Measurements from ENCODE around the gene DCAF8L2. TPM values are rescaled to one million over a fixed set of nuclear protein-coding genes. Genes with fewer than 3 reads are reported as not detected.
"Not testable (repeated sequence)": the region's sequence is repeated elsewhere in the genome, so short reads cannot be mapped to it uniquely, and the experiment has no call there.

The DCAF8L2 gene
- total RNA-seq, 1 experiment from 2014 or later, result 7.7 TPM

DNA sequence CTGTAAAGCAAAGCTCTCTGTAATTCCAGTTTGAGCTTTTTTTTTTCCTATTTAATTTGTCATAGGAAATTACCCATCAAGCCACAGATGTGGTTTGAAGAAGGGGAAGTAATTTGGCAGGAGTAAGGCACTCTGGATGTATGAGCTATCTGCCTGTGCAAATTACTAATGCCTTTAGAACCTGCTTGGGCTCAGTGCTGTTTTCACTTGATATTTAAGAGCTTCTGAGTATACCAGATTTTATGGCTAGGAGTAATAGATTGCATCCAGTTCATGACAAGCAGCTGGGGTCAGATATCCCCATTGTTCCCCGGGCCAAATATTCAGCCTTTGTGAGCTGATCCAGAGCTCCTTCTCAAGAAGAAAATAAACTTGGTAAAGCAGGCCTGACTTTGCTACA lies 89.1 kb downstream of the DCAF8L2 start:
- Histone ChIP-seq H3K9me3 (ENCODE audit: insufficient read depth, low read depth) (no peaks in the 10 kb centered on the region), H3K27ac (no peak overlapping the region), H3K4me2 (no peak overlapping the region), H3K27me3 (ENCODE audit: insufficient read depth, low read depth) (no peaks in the 10 kb centered on the region), H2AFZ (no peak overlapping the region), H3K79me2 (ENCODE audit: low read depth) (no peaks in the 10 kb centered on the region), H4K20me1 (ENCODE audit: insufficient read depth) (no peaks in the 10 kb centered on the region), H3K4me1 (replicated peaks; ENCODE audit: insufficient read depth) (no peaks in the 10 kb centered on the region), H3F3A (ENCODE audit: insufficient read depth, low read depth) (no peaks in the 10 kb centered on the region), H3K9me2 (ENCODE audit: insufficient read depth) (no peaks in the 10 kb centered on the region), H3K36me3 (ENCODE audit: low read depth) (no peaks in the 10 kb centered on the region), H3K4me3 (no peak overlapping the region)
- TF ChIP-seq EZH2 (IDR thresholded peaks at IDR 0.05; ENCODE audit: low read depth) (no peak), CTCF (conservative IDR thresholded peaks at IDR 0.05) (no peak)
- ChIA-PET CTCF (no interaction called here), POLR2A (ENCODE audit: unreplicated experiment) (no interaction called here)
- intact Hi-C loops (cut with micrococcal nuclease; ENCODE audit: unreplicated experiment), result no loop called here
- no peak for DNase-seq
- BruUV-seq (replicated peaks), result no TSS peak

- Histone ChIP-seq H3K9me2 (ENCODE audit: insufficient read depth) (no peaks in the 10 kb centered on the region), H3K9me3 (ENCODE audit: insufficient read depth, low read depth) (no peaks in the 10 kb centered on the region), H4K20me1 (ENCODE audit: insufficient read depth) (no peaks in the 10 kb centered on the region), H3K79me2 (ENCODE audit: low read depth) (no peaks in the 10 kb centered on the region), H3F3A (ENCODE audit: insufficient read depth, low read depth) (no peaks in the 10 kb centered on the region), H3K4me1 (replicated peaks; ENCODE audit: insufficient read depth) (no peaks in the 10 kb centered on the region), H3K27ac (no peak overlapping the region), H3K27me3 (ENCODE audit: insufficient read depth, low read depth) (no peaks in the 10 kb centered on the region), H3K4me2 (no peak overlapping the region), H3K36me3 (ENCODE audit: low read depth) (no peaks in the 10 kb centered on the region), H2AFZ (no peak overlapping the region), H3K4me3 (no peak overlapping the region)
- ChIA-PET CTCF (no interaction called here), POLR2A (ENCODE audit: unreplicated experiment) (no interaction called here)
- no peak for DNase-seq
- no TSS peak for BruUV-seq (replicated peaks)
- TF ChIP-seq CTCF (conservative IDR thresholded peaks at IDR 0.05) (no peak), EZH2 (IDR thresholded peaks at IDR 0.05; ENCODE audit: low read depth) (no peak)
- intact Hi-C loops (cut with micrococcal nuclease; ENCODE audit: unreplicated experiment), result no loop called here
Observed at GRCh38 chrX:27680726-27681125, 90.6 kb downstream of the DCAF8L2 start.

- POLR2A ChIA-PET (ENCODE audit: unreplicated experiment); CTCF ChIA-PET; BruUV-seq (replicated peaks); intact Hi-C loops (cut with micrococcal nuclease; ENCODE audit: unreplicated experiment); H3F3A ChIP-seq (ENCODE audit: insufficient read depth, low read depth); H3K27ac ChIP-seq; H3K79me2 ChIP-seq (ENCODE audit: low read depth); H3K4me2 ChIP-seq; H3K27me3 ChIP-seq (ENCODE audit: insufficient read depth, low read depth); H4K20me1 ChIP-seq (ENCODE audit: insufficient read depth); H3K4me3 ChIP-seq; H3K9me3 ChIP-seq (ENCODE audit: insufficient read depth, low read depth); H3K36me3 ChIP-seq (ENCODE audit: low read depth); H2AFZ ChIP-seq; H3K9me2 ChIP-seq (ENCODE audit: insufficient read depth); H3K4me1 ChIP-seq (replicated peaks; ENCODE audit: insufficient read depth): not testable (repeated sequence)
- peak; percentile 73 for TF ChIP-seq CTCF (conservative IDR thresholded peaks at IDR 0.05)
- peak in 1 of 2 experiments; percentile 7 for DNase-seq
Observed at GRCh38 chrX:27683566-27684208, 93.5 kb downstream of the DCAF8L2 start.

All from PC-9 (cell line).